K562 (cell line): ENCODE data around the gene RBM17. TPM values are rescaled to one million over a fixed set of nuclear protein-coding genes. Genes with fewer than 3 reads are reported as not detected.

Experiments
- BDP1 ChIP-seq: IDR thresholded peaks from 3 replicates; pipeline ENCODE4 v1.6.1; 2011; ENCODE audit not compliant: insufficient read length, insufficient read depth
- CHD2 ChIP-seq: IDR thresholded peaks from 2 replicates; pipeline ENCODE4 v1.6.1; 2011; ENCODE audit warnings: low read depth, low read length
- CHD7 ChIP-seq: fragments of 200-600 bp; sonication (generic); IDR thresholded peaks from one replicate; pipeline ENCODE4 v1.6.1; 2012; ENCODE audit warnings: mild to moderate bottlenecking, low read depth, low read length, inconsistent platforms
- HES1 ChIP-seq: fragments of 450-650 bp; IDR thresholded peaks from 2 replicates; pipeline ENCODE4 v1.6.1; 2016; ENCODE audit warnings: low read depth, mild to moderate bottlenecking, moderate library complexity
- HINFP ChIP-seq: fragments of 450-650 bp; conservative IDR thresholded peaks from 2 replicates; pipeline ENCODE4 v1.6.1; 2016; ENCODE audit warnings: missing genetic modification characterization, low read depth, mild to moderate bottlenecking, control low read depth, missing compliant biosample characterization
- NFATC3 ChIP-seq: fragments of 450-650 bp; IDR thresholded peaks from 2 replicates; pipeline ENCODE4 v1.6.1; 2017; ENCODE audit warnings: mild to moderate bottlenecking
- TFE3 ChIP-seq: fragments of 450-650 bp; formaldehyde crosslinking; IDR thresholded peaks from 2 replicates; pipeline ENCODE4 v1.4.0; 2020; ENCODE audit warnings: mild to moderate bottlenecking, mixed read lengths
- ZBTB33 ChIP-seq: sonication (generic); formaldehyde crosslinking; IDR thresholded peaks from 2 replicates; pipeline ENCODE4 v1.8.1; 2023; ENCODE audit warnings: mild to moderate bottlenecking, missing genetic modification reagents
- ZNF583 ChIP-seq: fragments of 250-450 bp; sonication (Bioruptor Pico); IDR thresholded peaks from 2 replicates; pipeline ENCODE4 v1.4.0; 2020
- polyA plus RNA-seq, 8 experiments: library from polyadenylated mRNA; depleted of rRNA in 4 of 8; stranded (reverse) in 5 of 8; unstranded in 3 of 8; fragments of >200 nt; fragmentation: Nextera tagmentation in 2 of 8; fragmentation: Illumina TruSeq in 1 of 8; extraction: Ambion mirVana in 2 of 8; extraction: Trizol in 1 of 8; gene quantifications; 2 replicates each; pipeline versions ENCODE4 v1.2.1 to v1.2.3, GENCODE V29; 2011 to 2014; ENCODE audit warnings: inconsistent platforms in 1 of 8, missing spikeins in 1 of 8
- total RNA-seq, 7 experiments: library from RNA; depleted of rRNA in 6 of 7; stranded (reverse); fragments of >200 nt in 6 of 7; fragmentation: Illumina TruSeq in 2 of 7; extraction: Trizol in 2 of 7; gene quantifications; 2 replicates each; pipeline versions ENCODE4 v1.2.1 to v1.2.3, GENCODE V29; 2011 to 2021; ENCODE audit warnings: low replicate concordance in 1 of 7

Gene RBM17
- total and polyA plus RNA-seq, 9 of the 15 experiments (the other 6 are each of a cell fraction or from before 2014, with no cell fraction given), result 23.6 to 217 (median 124) TPM

- TF ChIP-seq HINFP (tag) (no peak), HES1 (no peak), CHD2 (no peak), TFE3 (CRISPR knock-in tag) (no peak), ZNF583 (CRISPR knock-in tag) (no peak), ZBTB33 (CRISPR knock-in tag) (no peak), NFATC3 (no peak), BDP1 (no peak), CHD7 (no peak)
Observed at GRCh38 chr10:6143181-6143580, 54.3 kb downstream of the RBM17 start (continued).
